CD4-positive, alpha-beta T cell treated with Interleukin-2 at 100 ng/mL for 4 hours (primary cell): ENCODE measurements around the gene MAST4.

Source experiments
- DNase-seq: peaks from one replicate; pipeline ENCODE4 v3.0.0-alpha.2; 2020; ENCODE audit warnings: low spot score

MAST4 gene

GRCh38 chr5:66909364-66909763 is 313.2 kb downstream of the MAST4 start:
- no peak for DNase-seq

GRCh38 chr5:66912787-66913186 is 316.6 kb downstream of the MAST4 start:
- no peak for DNase-seq

GRCh38 chr5:66915531-66915930 is 319.3 kb downstream of the MAST4 start:
- no peak for DNase-seq

- no peak for DNase-seq
Measured at GRCh38 chr5:66922881-66923280, 326.7 kb downstream of the MAST4 start.

- no peak for DNase-seq
Measured at GRCh38 chr5:66923457-66923856, 327.3 kb downstream of the MAST4 start.

- no peak for DNase-seq
Measured at GRCh38 chr5:66923922-66924321, 327.7 kb downstream of the MAST4 start.

- no peak for DNase-seq
Measured at GRCh38 chr5:66927140-66927539, 330.9 kb downstream of the MAST4 start.

- no peak for DNase-seq
Measured at GRCh38 chr5:66929281-66929680, 333.1 kb downstream of the MAST4 start.

GRCh38 chr5:66929995-66930394 is 333.8 kb downstream of the MAST4 start:
- DNase-seq: no peak

- no peak for DNase-seq
Measured at GRCh38 chr5:66931651-66932050, 335.5 kb downstream of the MAST4 start.

GRCh38 chr5:66932457-66932856 is 336.3 kb downstream of the MAST4 start:
- no peak for DNase-seq

GRCh38 chr5:66933066-66933465 is 336.9 kb downstream of the MAST4 start:
- no peak for DNase-seq

- no peak for DNase-seq
Measured at GRCh38 chr5:66939094-66939493, 342.9 kb downstream of the MAST4 start.

GRCh38 chr5:66945389-66946349 is 349.5 kb downstream of the MAST4 start:
- no peak for DNase-seq

- no peak for DNase-seq
Measured at GRCh38 chr5:66947458-66947857, 351.3 kb downstream of the MAST4 start.

- DNase-seq: no peak
Measured at GRCh38 chr5:66949066-66949465, 352.9 kb downstream of the MAST4 start.

- DNase-seq: no peak
Measured at GRCh38 chr5:66952153-66952552, 356.0 kb downstream of the MAST4 start.

GRCh38 chr5:66956439-66956838 is 360.2 kb downstream of the MAST4 start:
- no peak for DNase-seq

- no peak for DNase-seq
Measured at GRCh38 chr5:66958201-66958979, 362.2 kb downstream of the MAST4 start.

- no peak for DNase-seq
Measured at GRCh38 chr5:66958980-66959641, 362.9 kb downstream of the MAST4 start.

- DNase-seq: no peak
Measured at GRCh38 chr5:66959653-66960052, 363.5 kb downstream of the MAST4 start.

- DNase-seq: no peak
Measured at GRCh38 chr5:66960369-66961137, 364.4 kb downstream of the MAST4 start.
